Loucy (cell line): ENCODE measurements around the gene STX8.

Experiments
- H2AFZ ChIP-seq: fragments of 200-600 bp; sonication (generic); 2 replicates; pipeline ENCODE4 v1.6.0; 2016; ENCODE audit warnings: antibody characterized with exemption, mild to moderate bottlenecking, low read length, moderate library complexity
- H3F3A ChIP-seq: fragments of 200-600 bp; 2 replicates; pipeline ENCODE4 v1.6.0; 2016; ENCODE audit warnings: antibody characterized with exemption, low read depth, mild to moderate bottlenecking
- H3K27me3 ChIP-seq: fragments of 200-600 bp; sonication (generic); 2 replicates; pipeline ENCODE4 v1.6.1; 2014; ENCODE audit warnings: low read length, mild to moderate bottlenecking; ENCODE audit not compliant: insufficient read depth, poor library complexity, severe bottlenecking
- H3K36me3 ChIP-seq: fragments of 200-600 bp; sonication (generic); 2 replicates; pipeline ENCODE4 v1.6.1; 2016; ENCODE audit warnings: low read length; ENCODE audit not compliant: insufficient read depth
- H3K4me1 ChIP-seq: fragments of 200-600 bp; sonication (generic); 2 replicates; pipeline ENCODE4 v1.5.1; 2014; ENCODE audit warnings: low read length, mild to moderate bottlenecking; ENCODE audit not compliant: insufficient read depth, poor library complexity, severe bottlenecking
- H3K4me2 ChIP-seq: fragments of 200-600 bp; sonication (generic); 2 replicates; pipeline ENCODE4 v1.6.0; 2014; ENCODE audit warnings: antibody characterized with exemption, low read length, low read depth, mild to moderate bottlenecking; ENCODE audit not compliant: poor library complexity, severe bottlenecking
- H3K4me3 ChIP-seq: fragments of 200-600 bp; sonication (generic); 2 replicates; pipeline ENCODE4 v1.5.1; 2014; ENCODE audit warnings: low read length, mild to moderate bottlenecking, mixed read lengths; ENCODE audit not compliant: poor library complexity, severe bottlenecking
- H3K79me2 ChIP-seq: fragments of 200-600 bp; sonication (generic); 2 replicates; pipeline ENCODE4 v1.6.1; 2014; ENCODE audit warnings: low read length; ENCODE audit not compliant: insufficient read depth
- H3K9ac ChIP-seq: fragments of 200-600 bp; sonication (generic); 2 replicates; pipeline ENCODE4 v1.6.0; 2014; ENCODE audit warnings: mild to moderate bottlenecking, low read depth, low read length, moderate library complexity; ENCODE audit not compliant: poor library complexity, severe bottlenecking
- H3K9me2 ChIP-seq: fragments of 200-600 bp; sonication (generic); replicated peaks from 2 replicates; pipeline ENCODE4 v1.6.1; 2016; ENCODE audit warnings: low read depth, low read length, mixed read lengths
- H3K9me3 ChIP-seq: fragments of 200-600 bp; sonication (generic); 2 replicates; pipeline ENCODE4 v1.6.1; 2014; ENCODE audit warnings: mild to moderate bottlenecking, antibody characterized with exemption, low read length, low read depth; ENCODE audit not compliant: insufficient read depth
- H4K20me1 ChIP-seq: fragments of 200-600 bp; sonication (generic); 2 replicates; pipeline ENCODE4 v1.6.0; 2014; ENCODE audit warnings: antibody characterized with exemption, low read length, mild to moderate bottlenecking; ENCODE audit not compliant: insufficient read depth, poor library complexity, severe bottlenecking
- CTCF ChIP-seq: fragments of 200-600 bp; sonication (generic); conservative IDR thresholded peaks from 2 replicates; pipeline ENCODE4 v1.5.1; 2014; ENCODE audit warnings: mild to moderate bottlenecking, antibody characterized with exemption, low read length
- EZH2phosphoT487 ChIP-seq: fragments of 200-600 bp; IDR thresholded peaks from 2 replicates; pipeline ENCODE4 v1.6.1; 2018; ENCODE audit warnings: antibody characterized with exemption, mild to moderate bottlenecking, moderate library complexity, borderline replicate concordance

STX8 gene

DNA sequence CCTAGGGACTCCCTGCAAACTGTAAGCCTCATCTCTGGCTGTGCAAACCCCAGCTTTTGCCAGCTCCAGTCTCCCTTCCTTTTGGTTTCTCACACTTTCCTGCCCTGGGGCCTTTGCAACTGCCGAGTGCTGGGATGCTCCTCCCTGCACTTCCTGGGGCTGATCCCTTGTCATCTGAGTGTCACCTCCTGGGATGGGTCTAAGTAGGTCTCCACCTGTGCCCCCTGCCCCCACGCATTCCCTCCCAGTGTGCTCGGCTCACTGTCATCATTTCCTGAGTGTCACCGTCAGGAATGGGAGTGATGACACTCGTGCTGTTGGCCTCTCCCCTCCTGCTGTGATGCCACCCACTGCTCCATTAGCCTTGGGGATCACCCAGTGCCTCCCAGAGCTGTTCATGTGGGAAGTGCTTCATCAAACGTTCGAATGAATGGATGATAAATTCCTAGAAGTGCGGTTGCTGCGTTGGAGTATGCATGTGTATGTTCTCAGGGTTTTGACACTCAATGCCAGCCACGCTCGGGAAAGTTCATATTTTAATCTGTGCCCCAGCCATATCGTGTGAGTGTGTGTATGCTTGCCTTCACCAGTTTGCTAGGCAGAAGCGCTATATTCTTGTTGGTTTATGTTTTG is 364.4 kb downstream of the STX8 start:
- Histone ChIP-seq H4K20me1 (no peaks in the 10 kb centered on the region), H3K79me2 (no peaks in the 10 kb centered on the region), H3F3A (no peaks in the 10 kb centered on the region), H3K4me2 (no peak overlapping the region), H3K9me2 (no peaks in the 10 kb centered on the region), H3K9me3 (peaks cover 10% of the 10 kb centered on the region; the same call in 1 of the 2 replicates), H3K27me3 (no peaks in the 10 kb centered on the region), H3K4me1 (no peaks in the 10 kb centered on the region), H2AFZ (no peak overlapping the region), H3K36me3 (no peaks in the 10 kb centered on the region), H3K4me3 (no peak overlapping the region), H3K9ac (no peak overlapping the region)
- TF ChIP-seq CTCF (no peak), EZH2phosphoT487 (no peak)

DNA sequence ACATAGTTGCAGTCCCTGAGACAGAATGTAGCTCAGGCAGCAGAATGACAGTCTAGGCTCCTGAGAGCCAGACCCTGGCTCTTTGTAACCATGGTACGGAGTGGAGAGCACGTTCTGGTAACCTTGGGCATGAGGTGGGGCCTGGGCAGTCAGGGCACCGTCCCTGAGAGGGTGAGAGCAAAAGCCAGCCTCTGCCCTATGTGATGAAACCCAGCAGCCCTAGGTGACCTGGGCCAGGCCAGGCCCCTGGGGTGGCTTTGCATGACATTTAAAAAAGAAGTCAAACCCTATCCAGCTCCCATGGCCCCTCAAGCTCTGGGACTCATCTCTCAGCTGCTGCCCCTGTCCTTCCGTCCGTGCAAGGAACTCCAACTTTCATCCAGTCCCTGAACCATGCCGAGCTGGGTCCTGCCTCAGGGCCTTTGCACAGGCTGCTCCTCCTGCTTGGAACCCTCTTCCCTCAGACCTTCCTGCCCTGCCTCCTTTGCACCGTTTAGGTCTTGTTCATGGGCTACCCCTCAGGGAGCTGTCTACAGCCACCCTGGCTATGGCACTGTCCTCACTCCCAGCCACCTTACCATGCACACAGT is 365.7 kb downstream of the STX8 start:
- no peaks in the 10 kb centered on the region for H4K20me1 ChIP-seq
- no peak overlapping the region for H3K9ac ChIP-seq
- no peaks in the 10 kb centered on the region for H3F3A ChIP-seq
- no peak overlapping the region for H3K4me3 ChIP-seq
- no peaks in the 10 kb centered on the region for H3K9me3 ChIP-seq
- no peaks in the 10 kb centered on the region for H3K4me1 ChIP-seq
- no peak overlapping the region for H3K4me2 ChIP-seq
- H3K27me3 ChIP-seq, result no peaks in the 10 kb centered on the region
- H2AFZ ChIP-seq, result no peak overlapping the region
- no peaks in the 10 kb centered on the region for H3K9me2 ChIP-seq
- no peaks in the 10 kb centered on the region for H3K79me2 ChIP-seq
- no peaks in the 10 kb centered on the region for H3K36me3 ChIP-seq
- no peak for TF ChIP-seq CTCF
- TF ChIP-seq EZH2phosphoT487, result no peak

DNA sequence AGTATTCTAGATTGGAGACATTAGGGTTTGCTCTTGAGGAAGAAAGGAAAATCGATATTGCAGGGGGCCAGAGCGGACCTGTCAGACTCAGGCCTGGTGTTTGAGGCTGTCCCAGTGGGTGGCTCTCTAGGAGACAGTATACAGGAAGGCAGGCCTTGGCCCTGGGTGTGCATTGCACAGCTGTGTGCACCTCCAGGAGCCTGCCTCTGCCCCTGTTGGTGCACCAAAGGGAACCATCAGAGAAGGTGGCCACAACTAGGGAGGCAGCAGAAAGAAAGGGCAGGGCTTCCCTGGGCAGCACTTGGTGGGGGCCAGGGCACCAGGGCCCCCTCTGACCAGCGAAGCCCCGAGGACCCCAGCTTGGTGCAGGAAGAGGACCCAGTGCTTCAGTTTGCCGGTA is 366.3 kb downstream of the STX8 start:
- Histone ChIP-seq H3K36me3 (no peaks in the 10 kb centered on the region), H2AFZ (no peak overlapping the region), H3K27me3 (no peaks in the 10 kb centered on the region), H3K79me2 (no peaks in the 10 kb centered on the region), H3K9me3 (no peaks in the 10 kb centered on the region), H3K4me2 (no peak overlapping the region), H3K4me1 (no peaks in the 10 kb centered on the region), H3F3A (no peaks in the 10 kb centered on the region), H4K20me1 (no peaks in the 10 kb centered on the region), H3K4me3 (no peak overlapping the region), H3K9me2 (no peaks in the 10 kb centered on the region), H3K9ac (no peak overlapping the region)
- TF ChIP-seq EZH2phosphoT487 (no peak), CTCF (no peak)
